Measurements from ENCODE around the gene TPO.
"Not testable (repeated sequence)": the region's sequence is repeated elsewhere in the genome, so short reads cannot be mapped to it uniquely, and the experiment has no call there.

TPO gene

DNA sequence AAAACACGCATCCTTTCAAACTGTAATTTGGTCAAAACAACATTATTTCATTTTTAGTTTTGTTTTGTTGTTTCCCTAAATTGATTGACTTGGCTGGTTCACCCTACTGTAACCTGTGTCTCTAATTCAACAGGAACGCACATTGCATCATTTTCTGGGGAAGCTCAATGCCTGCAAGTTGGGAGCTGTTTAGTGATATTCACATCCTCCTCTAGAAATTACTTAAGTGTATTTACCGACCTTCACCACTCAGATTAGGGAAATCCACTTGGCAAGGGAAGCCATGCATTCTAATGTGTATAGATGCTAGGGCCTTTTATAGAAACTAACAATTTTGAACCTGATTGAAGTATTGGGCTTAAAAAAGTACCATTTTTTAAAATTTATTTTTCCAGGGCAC lies 7.3 kb upstream of the TPO start:
- no peak for DNase-seq

DNA sequence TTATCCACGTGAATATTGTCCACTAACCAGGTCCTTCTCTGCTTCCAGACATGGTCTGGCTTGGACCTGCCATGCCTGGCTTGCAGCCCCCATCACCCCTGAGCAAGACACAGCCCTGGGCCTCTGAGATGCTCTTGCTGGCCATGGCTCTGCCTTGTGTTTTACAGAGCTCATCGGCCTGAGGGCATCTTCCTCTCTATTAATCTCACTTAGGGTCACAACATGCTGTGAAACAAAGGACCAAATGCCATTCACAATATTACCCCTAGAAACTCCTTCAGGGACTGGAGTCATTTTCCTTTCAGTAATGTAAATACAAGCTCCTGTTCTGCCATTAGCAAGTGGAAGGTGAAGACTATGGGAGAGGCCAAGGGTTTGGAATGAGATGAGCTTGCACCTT lies 6.8 kb upstream of the TPO start:
- no peak for DNase-seq

DNA sequence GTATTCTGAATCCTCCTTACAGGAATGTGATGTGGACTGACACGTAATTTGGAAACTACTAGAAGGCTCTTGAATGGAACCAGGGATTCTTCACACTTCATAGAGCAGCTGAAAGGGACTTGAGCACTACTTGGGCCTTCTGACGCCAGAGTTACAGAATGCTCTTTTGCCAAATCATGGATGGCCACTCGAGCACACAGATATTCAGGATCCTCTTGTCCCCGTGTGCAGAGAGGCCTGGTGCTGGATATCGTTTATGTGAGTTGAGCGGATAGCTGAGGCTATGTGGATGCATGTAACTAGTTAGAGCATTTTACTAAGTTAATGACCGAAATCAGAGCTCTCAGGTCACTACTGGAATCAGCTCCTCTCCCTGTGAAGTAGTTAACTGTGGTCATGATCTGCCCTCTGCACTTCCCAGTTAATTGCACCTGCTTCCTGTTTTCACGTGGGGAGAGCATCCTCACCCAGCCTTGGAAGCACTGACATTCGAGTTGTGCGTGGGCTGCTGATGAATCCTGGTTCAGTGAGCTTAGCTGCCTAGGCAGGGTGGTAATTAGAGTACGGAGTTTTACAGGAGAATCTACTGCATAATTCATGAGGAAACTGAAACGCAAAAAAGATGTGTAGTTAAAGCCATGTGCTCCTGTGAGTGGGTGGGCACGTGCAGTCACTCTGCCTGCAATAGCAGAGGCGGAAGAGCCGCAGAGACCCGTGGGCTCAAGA lies 5.2 kb upstream of the TPO start:
- no peak for DNase-seq

DNA sequence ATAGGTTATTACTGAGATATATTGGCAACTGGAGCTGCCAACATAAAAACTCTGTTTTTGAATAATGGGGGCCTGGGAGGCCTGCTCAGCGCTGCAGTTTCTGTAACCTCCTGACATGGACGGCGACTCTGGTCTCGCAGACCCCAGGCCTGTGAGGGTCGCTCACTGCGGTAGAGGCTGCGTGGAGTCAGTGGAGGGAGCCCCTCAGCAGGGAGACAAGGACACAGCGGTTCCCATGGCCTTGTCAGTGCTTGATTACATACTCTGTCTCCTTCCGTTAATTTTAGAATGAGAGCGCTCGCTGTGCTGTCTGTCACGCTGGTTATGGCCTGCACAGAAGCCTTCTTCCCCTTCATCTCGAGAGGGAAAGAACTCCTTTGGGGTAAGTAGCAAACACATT lies 858 bp downstream of the TPO start:
- no peak for DNase-seq

GRCh38 chr2:1414901-1415300 lies 1.6 kb downstream of the TPO start:
- not testable (repeated sequence) for DNase-seq

DNA sequence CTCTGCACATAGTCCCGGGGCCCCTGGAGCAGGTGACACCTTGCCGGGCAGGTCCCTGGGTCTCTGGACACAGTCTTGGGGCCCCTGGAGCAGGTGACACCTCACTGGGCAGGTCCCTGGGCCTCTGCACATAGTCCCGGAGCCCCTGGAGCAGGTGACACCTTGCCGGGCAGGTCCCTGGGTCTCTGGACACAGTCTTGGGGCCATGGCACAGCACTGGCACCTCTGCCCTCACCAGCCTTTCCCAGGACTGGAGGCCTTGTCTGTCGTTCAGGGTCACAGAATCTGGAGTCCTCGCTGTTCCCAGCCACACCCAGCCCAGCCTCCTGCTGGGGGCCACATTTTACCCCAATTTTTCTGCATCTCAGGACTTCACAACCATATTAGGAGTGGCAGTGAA lies 2.2 kb downstream of the TPO start:
- DNase-seq, result no peak

DNA sequence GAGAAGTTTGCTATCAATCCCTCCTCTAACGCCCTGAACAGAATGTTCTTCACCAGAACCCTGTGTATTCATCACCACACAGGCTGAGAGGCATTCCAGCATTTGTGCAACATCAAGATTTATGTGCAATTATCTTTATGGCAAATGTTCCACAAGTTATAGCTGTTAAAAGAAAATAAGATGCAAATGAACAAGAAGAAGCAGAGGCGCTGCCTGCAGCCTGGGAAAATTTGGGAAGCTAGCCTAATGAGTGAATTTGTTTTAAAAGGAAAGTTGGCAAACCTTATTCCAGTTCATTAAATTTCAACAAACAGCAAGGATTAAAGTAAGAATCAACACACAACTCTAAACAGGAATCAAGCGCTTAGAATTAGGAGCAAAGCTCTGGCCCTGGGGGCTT lies 5.3 kb downstream of the TPO start:
- DNase-seq, result no peak

DNA sequence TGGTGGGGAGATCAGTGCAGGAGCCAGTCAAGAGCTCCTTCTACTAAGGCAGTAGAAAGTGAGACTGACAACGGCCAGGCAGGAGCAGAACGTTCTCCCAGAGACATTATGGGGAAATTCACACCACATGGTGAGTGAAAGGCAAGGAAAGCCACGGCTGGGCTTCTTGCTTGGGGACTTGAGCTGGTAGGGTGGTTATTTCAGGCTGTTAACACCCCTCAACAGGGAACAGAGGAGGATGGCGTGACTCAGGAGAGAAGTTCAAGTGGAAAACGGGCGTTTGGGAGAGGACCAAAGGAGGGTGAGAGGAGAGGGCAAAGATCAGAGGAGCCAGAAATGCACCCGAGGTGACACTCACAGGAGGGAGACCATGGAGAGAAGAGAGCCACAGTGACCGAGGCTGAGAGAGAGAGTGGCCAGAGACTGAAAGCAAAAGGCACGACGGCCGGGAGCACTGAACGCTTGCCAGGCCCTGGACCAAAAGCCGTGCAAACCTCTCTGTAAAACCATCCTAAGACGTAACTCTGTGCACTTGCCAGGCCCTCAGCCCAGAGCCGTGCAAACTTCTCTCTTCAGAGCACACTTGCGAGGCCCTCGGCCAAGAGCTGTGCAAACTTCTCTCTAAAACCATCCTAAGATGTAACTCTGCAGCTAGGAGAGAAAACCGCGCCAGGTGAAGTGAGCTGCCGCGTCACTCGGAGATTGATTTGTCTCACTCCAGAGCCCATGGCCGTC lies 7.7 kb downstream of the TPO start:
- DNase-seq, result no peak

- DNase-seq, result no peak
Measured at GRCh38 chr2:1421731-1422130, 8.5 kb downstream of the TPO start.

DNA sequence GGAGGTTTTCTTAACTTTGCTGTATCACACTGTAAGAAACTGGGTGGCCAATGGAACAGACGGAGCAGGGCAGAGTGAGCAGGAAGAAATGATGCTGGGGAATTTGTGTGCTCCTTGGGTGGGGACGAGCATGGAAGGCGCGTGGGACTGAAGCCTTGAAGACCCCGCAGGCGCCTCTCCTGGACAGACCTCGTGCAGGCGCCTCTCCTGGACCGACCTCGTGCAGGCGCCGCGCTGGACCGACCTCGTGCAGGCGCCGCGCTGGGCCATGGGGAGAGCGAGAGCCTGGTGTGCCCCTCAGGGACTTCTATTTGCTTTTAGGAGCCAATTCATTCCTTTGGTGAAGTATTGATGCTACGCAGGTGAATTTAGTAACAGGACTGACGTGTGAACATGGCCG lies 8.9 kb downstream of the TPO start:
- no peak for DNase-seq

GRCh38 chr2:1422716-1423285 lies 9.5 kb downstream of the TPO start:
- no peak for DNase-seq

DNA sequence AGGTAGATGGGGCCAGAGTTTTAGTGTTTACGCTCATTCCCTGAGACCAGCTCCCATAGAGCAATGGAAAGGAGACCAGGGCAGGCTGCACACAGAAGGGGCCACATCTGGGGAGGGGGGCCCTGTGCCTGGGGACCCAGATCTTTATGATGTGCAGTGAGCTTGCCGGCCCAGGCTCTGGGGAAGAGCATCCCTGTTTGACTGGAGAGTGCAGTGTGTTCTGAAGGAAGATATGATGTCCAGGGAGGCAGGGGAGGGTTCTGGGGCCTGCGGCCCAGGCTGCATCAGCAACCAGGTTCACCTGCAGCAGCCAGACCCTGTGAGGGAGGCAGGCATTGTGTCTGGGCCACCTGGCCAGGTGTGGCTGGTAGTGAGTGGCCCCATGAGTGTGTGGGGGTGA lies 13.8 kb downstream of the TPO start:
- no peak for DNase-seq

DNA sequence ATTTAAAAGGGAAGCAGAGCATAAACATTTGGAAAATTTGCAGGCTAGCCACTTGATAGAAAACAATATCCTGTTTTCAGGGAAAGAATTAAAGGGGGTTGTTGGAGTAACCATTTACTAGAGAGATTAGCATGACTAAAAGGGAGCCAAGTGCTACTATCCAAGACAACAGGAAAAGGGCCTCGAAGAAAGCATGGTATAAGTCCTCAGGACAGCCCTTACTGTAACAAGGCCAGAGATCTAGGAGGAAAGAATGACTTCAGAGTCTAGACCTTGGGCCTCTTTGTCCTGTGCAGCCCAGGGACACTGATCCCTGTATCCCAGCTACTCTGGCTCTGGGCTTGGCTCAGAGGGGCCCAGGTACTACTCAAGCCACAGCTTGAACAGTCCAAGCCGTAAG lies 16.6 kb downstream of the TPO start:
- no peak for DNase-seq

DNA sequence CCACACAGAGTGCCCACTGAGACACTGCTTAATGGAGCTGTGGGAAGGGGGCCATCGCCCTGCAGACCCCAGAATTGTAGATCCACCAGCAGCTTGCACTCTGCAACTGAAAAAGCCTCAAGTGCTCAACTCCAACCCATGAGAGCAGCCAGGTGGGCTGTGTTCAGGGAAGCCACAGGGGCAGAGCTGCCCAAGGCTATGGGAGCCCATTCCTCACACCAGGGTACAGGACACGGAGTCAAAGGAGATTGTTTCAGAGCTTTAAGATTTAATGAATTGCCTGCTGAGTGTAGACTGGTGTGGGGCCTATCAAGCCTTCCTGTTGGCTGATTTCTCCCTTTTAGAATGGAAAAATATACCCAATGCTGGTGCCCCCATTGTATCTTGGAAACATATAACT lies 17.2 kb downstream of the TPO start:
- DNase-seq, result no peak

GRCh38 chr2:1431886-1432400 lies 18.7 kb downstream of the TPO start:
- no peak for DNase-seq

DNA sequence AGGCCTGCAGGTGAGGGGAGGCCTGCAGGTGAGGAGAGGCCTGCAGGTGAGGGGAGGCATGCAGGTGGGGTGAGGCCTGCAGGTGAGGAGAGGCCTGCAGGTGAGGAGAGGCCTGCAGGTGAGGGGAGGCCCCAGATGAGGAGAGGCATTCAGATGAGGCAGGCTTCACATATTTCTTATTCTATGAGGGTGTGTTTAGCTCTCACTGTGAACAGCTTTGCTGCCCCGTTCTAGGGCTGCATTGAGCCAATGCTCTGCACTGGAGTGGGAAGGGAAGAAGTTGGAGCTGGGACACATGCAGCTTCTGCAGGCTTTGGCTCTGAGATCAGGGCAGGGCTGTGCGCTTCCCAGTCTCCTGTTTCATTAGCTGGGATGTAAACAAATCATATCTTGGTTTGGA lies 19.5 kb downstream of the TPO start:
- DNase-seq, result no peak

- DNase-seq, result no peak
Measured at GRCh38 chr2:1436369-1436768, 23.1 kb downstream of the TPO start.

GRCh38 chr2:1437101-1437500 lies 23.8 kb downstream of the TPO start:
- no peak for DNase-seq

- no peak for DNase-seq
Measured at GRCh38 chr2:1437537-1437936, 24.3 kb downstream of the TPO start.

- no peak for DNase-seq
Measured at GRCh38 chr2:1438972-1439371, 25.7 kb downstream of the TPO start.

DNA sequence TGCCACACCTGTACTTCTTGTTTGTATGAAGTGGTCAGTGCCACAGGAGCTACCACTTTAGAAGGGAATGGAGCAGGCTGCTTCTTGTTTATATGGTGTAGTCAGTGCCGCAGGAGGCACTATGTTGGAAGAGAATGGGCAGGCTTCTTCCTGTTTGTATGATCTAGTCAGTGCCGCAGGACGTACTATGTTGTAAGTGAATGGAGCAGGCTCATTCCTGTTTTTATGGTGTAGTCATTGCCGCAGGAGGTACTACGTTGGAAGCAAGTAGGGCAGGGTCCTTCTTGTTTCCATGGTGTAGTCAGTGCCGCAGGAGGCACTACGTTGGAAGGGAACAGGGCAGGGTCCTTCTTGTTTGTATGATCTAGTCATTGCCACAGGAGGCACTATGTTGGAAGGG lies 27.3 kb downstream of the TPO start:
- no peak for DNase-seq

- DNase-seq, result no peak
Measured at GRCh38 chr2:1446301-1446700, 33.0 kb downstream of the TPO start.

GRCh38 chr2:1448009-1448408 lies 34.7 kb downstream of the TPO start:
- DNase-seq, result no peak

DNA sequence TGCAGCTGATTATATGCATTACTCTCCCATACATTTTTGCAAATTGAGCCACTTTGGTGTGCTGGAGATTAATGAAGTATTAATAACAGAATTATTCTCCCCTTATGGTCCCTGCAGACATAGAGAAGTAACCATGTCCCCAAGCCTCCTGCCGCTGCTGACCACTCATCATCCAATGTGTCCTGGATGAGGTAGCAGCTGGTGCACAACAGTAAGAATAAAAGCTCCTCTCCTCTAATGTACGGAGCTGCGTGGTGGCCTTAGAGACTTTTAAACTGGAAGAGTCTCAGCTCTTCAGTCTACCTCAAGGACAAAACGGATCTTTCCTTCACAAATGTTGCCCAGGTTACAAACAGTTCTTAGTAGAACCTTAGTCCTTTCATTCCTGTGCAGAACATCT lies 37.7 kb downstream of the TPO start:
- no peak for DNase-seq
